Stimulated activated CD4-positive, alpha-beta T cell treated with anti-CD3 and anti-CD28 coated beads, Interleukin-4, amount 100 ng/mL, for 48 hours (primary cell): ENCODE data around the gene PNO1.

Source experiments
- DNase-seq, 2 donors: peaks; one replicate each; pipeline ENCODE4 v3.0.0-alpha.2; 2020; ENCODE audit warnings: low read depth in 2 of 2

PNO1 gene

DNA sequence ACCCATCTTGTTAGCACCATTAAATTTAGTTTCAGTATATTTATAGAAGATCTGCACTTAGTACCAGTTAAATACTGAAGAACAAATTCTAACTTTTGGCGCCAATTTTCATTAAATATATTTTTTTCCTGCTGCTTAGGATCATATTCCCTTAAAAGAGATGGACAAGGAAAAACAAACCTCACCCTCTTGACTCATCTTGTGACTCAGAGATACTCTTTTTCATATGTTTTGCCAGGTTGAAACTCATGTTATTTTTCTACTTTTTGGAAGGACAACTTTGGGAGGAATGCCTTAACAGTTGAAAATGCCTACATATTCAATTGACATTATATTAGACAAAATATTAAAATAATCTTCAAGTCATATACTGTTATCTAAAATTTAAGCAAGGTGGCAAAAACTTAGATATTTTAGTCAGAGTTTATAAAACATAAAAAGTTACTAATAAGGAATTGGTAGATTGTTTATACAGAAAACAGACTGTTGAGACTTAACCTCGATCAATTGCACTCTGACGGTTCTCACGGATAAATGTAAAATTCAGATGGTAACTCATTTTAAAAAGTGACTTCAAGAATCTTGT lies 36.2 kb downstream of the PNO1 start:
- DNase-seq: no peak

DNA sequence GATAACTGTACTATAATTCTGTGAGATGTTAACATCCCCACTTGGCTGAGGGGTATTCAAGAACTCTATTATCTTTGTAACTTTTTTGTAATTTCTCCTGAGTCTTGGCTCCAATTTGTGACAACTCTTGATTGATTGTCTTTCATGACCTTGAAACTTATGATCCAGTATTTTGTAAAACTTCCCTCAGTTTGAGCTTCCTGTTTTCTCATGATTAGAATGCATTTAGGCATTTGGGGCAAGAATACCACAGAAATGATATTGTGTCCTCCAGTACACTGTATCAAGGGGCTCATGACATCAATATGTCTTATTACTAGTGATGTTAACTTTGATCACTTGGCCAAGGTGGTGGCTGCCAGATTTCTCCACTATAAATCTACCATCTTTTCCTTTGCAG lies 37.4 kb downstream of the PNO1 start:
- DNase-seq: no peak

DNA sequence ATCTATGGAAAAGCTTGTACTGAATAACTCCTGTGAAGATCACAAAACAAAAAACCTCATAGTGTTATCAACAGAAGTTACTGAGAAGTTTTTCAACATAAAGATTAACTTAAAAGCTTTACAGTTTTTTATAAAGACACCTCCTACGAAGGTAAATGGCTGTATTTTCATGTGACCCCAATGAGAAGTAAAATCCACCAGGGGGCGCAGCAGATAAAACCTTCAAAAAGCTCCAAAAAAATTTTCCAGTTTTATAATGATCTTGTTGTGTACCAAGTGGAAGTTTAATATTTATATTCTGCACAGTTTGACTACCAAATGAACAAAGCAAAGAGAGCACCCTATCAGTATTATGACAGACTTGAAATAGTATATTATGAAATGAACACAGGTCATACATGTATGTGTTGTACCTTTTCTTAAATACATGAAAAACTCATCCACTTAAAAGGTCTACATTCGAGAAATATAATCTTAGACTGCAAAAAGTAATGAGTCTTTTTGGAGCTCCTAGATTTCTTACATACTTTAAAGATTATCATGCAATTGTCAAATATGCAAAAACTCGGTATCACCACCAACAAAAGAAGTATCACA lies 38.5 kb downstream of the PNO1 start:
- DNase-seq: peak in 1 of 2 donors; percentile 24

DNA sequence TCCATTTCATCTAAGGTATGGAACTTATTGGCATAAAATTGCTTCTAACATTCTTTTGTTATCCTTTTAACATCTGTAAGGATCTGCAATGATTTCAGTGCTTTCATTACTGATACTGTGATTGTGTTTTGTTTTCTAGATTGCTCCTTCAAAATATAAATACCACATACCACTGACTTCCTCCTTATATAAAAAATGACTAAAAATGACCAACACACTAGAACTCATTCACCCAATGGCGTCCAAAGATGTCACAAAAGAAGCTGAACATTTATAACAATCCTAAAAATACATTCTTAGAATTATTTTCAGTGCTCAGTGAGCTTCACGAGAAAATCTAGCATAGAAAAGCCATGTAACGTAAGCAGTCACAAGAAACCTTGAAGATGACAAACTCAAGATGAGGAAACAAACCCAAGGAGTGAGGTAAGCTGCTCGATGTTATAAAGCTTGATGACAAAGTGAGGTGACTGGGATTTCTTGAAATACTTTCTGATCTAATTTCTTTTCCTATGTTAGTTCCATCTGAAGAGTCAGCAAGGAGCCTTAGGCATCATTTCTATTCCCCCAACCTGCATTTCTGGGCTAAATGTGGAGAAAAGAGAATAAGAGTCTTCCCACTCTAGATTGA lies 42.6 kb downstream of the PNO1 start:
- DNase-seq: no peak

DNA sequence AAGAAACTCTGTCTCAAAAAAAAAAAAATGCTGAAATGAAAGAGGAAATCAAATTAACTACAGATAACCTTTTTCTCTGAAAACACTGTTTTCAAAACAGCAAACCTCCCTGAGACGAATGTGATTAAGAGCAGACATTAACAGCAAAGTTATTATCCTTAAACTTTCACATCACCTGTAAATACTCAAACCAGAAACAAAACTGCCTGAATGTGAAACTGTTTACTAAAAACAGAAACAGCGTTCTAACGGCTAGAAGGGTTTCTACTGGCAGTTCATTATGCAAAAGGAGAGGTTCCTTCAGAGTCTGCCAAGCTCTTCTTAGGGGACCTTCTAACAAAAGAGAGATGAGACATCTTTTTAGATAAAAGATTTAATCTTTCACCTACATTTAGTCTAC lies 45.9 kb downstream of the PNO1 start:
- DNase-seq: no peak

DNA sequence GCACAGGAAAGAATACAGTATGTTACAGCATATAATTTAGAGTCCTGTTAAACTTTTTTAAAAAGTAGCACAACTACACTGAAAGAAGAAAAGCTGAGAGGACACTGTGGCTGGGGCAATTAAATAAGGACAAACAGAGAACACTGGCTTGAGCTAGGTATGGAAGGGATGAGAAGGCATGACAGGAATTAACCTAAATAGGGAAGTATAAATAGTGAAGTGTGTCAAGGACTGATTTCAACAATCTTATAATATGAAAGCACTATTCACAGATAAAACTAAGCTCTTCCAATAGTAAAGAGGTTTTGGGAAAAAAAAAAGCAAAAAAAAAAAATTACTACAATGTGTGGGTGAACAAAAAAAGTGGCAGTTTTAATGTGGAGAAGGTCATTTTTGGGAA lies 49.1 kb downstream of the PNO1 start:
- no peak for DNase-seq

DNA sequence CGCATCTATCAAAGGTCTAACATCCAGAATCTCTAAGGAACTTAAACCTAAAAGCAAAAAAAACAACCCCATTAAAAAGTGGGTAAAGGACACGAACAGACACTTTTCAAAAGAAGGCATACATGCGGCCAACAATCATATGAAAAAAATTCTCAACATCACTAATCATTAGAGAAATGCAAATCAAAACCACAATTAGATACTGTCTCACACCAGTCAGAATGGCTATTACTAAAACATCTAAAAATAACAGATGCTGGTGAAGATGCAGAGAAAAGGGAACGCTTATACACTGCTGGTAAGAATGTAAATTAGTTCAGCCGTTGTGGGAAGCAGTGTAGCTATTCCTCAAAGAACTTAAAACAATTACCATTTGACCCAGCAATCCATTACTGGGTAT lies 56.7 kb downstream of the PNO1 start:
- no peak for DNase-seq

DNA sequence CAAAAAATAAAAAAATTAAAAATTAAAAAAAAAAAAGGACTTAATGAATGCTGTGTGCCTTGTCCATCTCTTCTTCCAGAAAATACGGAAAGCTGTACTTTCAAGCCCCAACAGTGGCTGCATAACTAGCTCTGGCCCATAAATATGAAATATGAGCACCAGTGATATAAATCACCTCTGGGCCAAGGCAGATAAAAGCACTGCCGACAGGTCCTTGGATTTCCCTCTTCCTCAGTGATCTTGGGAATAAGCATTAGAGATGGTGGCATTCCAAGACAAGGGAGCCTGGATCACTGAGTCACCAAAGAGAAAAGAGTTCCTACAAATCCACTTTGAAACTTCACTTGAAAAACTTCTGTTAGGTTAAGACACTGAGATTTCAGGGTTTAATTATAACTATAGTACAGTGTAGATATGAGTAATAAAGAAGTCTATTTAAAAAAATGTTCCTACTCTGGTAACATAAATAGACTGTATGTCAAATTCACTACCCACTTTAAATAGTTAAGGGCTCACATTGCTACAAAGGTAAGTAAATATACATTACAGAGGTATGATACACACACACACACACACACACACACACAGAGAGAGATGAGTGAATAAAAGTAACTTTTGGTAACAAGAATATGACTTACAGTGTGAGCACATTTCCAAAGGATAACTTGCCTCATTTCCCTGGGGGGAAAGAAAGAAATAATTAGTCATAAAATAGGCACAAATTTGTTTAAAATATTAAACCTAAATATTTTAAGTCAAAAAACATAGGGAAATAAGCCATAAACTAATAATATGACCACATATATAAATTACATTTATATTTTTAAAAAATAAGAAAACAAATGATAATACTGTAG lies 59.0 kb downstream of the PNO1 start:
- no peak for DNase-seq

DNA sequence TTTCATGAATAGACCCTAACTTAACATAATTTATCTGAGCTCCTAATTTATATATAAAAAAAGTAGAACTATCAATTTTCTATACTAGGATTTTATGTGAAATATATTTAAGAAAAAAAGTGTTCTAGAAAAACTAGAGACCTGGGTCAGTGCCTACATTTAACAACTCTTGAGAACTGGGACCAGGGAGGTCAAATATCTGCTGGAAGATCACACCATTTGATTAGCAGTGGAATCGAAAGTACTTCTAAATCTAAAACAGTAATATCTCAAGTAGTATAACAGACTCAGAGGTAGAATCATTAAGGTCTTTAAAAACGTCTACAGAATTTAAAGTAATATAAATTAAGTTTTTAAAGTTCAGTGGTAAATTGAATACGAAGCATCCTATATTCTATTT lies 60.0 kb downstream of the PNO1 start:
- DNase-seq: no peak

DNA sequence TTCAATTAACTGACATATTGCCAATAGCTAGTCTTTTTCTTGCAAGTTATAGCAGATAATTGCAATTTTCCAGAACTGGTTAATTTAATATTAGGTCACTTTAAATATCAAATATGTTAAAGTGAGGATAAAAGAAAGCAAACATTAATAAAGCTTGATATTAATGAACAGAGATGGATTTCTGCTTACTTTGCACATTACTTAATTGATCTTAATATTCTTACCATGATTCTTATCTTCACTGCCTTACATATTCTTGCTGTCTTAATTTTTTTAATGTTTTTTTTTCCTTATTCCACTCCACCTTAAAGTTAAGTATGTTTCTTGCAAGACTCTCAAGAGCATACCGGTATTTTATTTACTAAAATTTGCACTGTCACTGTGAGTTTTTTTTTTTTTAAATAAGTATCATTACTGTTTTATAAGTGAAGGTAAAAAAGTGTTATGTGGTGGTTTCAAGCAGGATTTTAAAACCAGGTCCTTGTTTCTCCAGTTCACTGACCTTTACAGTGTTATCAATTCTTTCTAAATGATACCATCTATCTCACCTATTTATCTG lies 60.7 kb downstream of the PNO1 start:
- DNase-seq: no peak

DNA sequence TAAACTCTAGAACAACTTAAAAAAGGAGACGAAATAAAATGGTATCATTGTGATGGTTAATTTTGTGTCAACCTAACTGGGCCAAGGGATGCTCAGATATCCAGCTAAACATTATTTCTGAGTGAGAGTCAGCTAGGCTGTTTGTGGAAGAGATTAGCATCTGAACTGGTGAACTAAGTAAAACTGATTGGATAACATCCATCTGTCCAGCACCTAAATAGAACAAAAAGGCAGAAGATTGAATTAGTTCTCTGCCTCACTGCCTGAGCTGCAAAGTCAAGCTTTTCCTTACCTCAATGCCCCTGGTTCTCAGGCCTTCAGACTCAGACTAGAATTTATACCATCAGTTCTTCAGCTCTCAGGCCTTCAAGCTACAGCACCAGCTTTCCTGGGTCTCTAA lies 64.6 kb downstream of the PNO1 start:
- DNase-seq: no peak

DNA sequence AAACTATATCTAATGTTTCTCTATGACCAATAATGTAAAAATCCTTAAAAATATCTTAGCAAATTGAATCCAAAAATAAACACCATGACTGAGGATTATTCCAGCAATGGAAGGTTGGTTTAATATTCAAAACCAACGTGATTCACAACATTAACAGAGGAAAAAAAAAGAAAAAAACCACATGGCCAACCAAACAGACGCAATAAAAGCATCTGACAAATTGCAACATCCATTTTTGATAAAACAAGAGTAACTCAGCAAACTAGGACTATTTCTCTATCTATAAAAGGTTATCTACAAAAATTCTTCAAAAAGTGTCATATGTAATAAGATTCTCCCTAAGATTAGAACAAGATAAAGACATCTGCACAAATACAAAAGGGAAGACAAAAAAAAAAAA lies 65.7 kb downstream of the PNO1 start:
- no peak for DNase-seq

DNA sequence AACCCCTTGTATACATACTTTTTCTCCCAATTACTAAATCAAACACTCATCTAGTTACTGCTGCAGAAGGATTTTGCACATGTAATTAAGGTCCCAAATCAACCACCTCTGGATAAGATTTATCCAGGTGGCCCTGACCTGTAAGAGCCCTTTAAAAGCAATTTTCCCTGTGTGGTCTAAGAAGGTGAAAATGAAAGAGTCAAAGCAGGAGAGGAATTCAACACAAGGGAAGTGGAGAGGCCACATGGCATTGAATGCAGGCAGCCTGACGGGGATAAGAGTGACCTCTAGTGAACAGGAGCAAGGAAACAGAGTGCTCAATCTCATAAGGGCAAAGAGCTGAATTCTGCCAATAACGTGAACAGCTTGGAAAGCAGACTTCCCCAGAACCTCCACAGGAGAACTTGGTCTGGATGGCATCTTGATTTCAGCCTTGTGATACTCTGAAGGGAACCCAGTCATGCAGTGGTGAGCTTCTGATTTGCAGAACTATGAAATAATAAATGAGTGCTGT lies 67.5 kb downstream of the PNO1 start:
- DNase-seq: no peak
